AG04450 (cell line): Measurements from ENCODE around the gene RNASEL. TPM values are rescaled to one million over a fixed set of nuclear protein-coding genes. Genes with fewer than 3 reads are reported as not detected.
A peak's percentile ranks its signal among the peaks of the same experiment; 100 is the strongest.

ENCODE experiments used
- CTCF ChIA-PET: fragments of 300-600, 350-600 bp; formaldehyde crosslinking; extraction: SDS; loops from one replicate; lab custom pipeline; 2022; ENCODE audit warnings: antibody characterized with exemption, inconsistent platforms; lab: Charles Lee
- POLR2A ChIA-PET: fragments of 350-600 bp; formaldehyde crosslinking; extraction: SDS; loops from one replicate; lab custom pipeline; 2021; ENCODE audit warnings: antibody characterized with exemption, inconsistent platforms; lab: Yijun Ruan, JAX
- DNase-seq: peaks from one replicate; pipeline ENCODE4 v3.0.0-alpha.2; 2011; ENCODE audit warnings: low read depth, low spot score
- H3K27ac ChIP-seq: one replicate; pipeline ENCODE4 v1.5.1; 2012; ENCODE audit warnings: low read depth, low read length, control low read depth
- H3K27me3 ChIP-seq: one replicate; pipeline ENCODE4 v1.6.0; 2012; ENCODE audit warnings: low read length; ENCODE audit not compliant: control insufficient read depth, insufficient read depth
- H3K4me3 ChIP-seq: 2 replicates; pipeline ENCODE4 v1.5.1; 2011; ENCODE audit warnings: mild to moderate bottlenecking, low read depth, low read length, control low read depth
- H3K9me3 ChIP-seq: 2 replicates; pipeline ENCODE4 v1.5.1; 2012; ENCODE audit warnings: low read length; ENCODE audit not compliant: control insufficient read depth, insufficient read depth
- CTCF ChIP-seq: IDR thresholded peaks from 2 replicates; pipeline ENCODE4 v1.5.1; 2011; ENCODE audit warnings: low read depth, low read length, control low read depth, inconsistent platforms
- polyA plus RNA-seq: library from polyadenylated mRNA; depleted of rRNA; stranded (reverse); fragments of >200 nt; gene quantifications from 2 replicates; pipeline ENCODE4 v1.2.3, GENCODE V29; 2011

The RNASEL gene
- polyA plus RNA-seq, 1 experiment: 6.2 TPM

- no peak for DNase-seq
- H3K27me3 ChIP-seq: peaks cover 5% of the 10 kb centered on the region
- peak overlapping the region; percentile 77 for H3K4me3 ChIP-seq
- H3K27ac ChIP-seq: no peak overlapping the region
- CTCF ChIA-PET: interaction anchor here (0.9 to 5.2 kb wide), 6 partner anchors 9 to 444 kb away, joined by 3 to 43 read pairs (median 5); no protein-coding TSS in a partner anchor
- TF ChIP-seq CTCF: no peak
- POLR2A ChIA-PET: no interaction called here
- no peaks in the 10 kb centered on the region for H3K9me3 ChIP-seq
Observed at GRCh38 chr1:182587666-182588499, 1.2 kb downstream of the RNASEL start.

GRCh38 chr1:182587093-182587492 lies 2.0 kb downstream of the RNASEL start:
- DNase-seq: no peak
- no peaks in the 10 kb centered on the region for H3K9me3 ChIP-seq
- no peak for TF ChIP-seq CTCF
- no peak overlapping the region for H3K4me3 ChIP-seq
- H3K27ac ChIP-seq: no peak overlapping the region
- CTCF ChIA-PET: interaction anchor here (1.5 to 5.2 kb wide), 4 partner anchors 9 to 444 kb away, joined by 3 to 43 read pairs (median 5); no protein-coding TSS in a partner anchor
- POLR2A ChIA-PET: no interaction called here
- H3K27me3 ChIP-seq: peaks cover 5% of the 10 kb centered on the region

GRCh38 chr1:182586380-182586779 lies 2.7 kb downstream of the RNASEL start:
- no peak for DNase-seq
- ChIA-PET POLR2A (no interaction called here), CTCF (interaction anchor here (1.5 kb wide), 1 partner anchor 10 kb away, joined by 3 read pairs; no protein-coding TSS in a partner anchor)
- no peaks in the 10 kb centered on the region for H3K9me3 ChIP-seq
- no peak for TF ChIP-seq CTCF
- no peak overlapping the region for H3K4me3 ChIP-seq
- H3K27me3 ChIP-seq: no peaks in the 10 kb centered on the region
- H3K27ac ChIP-seq: no peak overlapping the region

- no peak for TF ChIP-seq CTCF
- no peak for DNase-seq
- no peaks in the 10 kb centered on the region for H3K9me3 ChIP-seq
- ChIA-PET CTCF (no interaction called here), POLR2A (no interaction called here)
- no peak overlapping the region for H3K27ac ChIP-seq
- no peak overlapping the region for H3K4me3 ChIP-seq
- H3K27me3 ChIP-seq: no peaks in the 10 kb centered on the region
Observed at GRCh38 chr1:182584746-182585145, 4.3 kb downstream of the RNASEL start.

GRCh38 chr1:182580736-182581135 lies 8.3 kb downstream of the RNASEL start:
- TF ChIP-seq CTCF: no peak
- Histone ChIP-seq H3K27ac (no peak overlapping the region), H3K27me3 (no peaks in the 10 kb centered on the region), H3K4me3 (no peak overlapping the region), H3K9me3 (no peaks in the 10 kb centered on the region)
- ChIA-PET POLR2A (no interaction called here), CTCF (interaction anchor here (1.3 kb wide), 1 partner anchor 15 kb away, joined by 4 read pairs; no protein-coding TSS in a partner anchor)
- DNase-seq: no peak
